GM12891 (cell line): ENCODE data around the gene RPUSD4.

Experiments used
- DNase-seq: peaks from one replicate; pipeline ENCODE4 v3.0.0; 2011; ENCODE audit warnings: low spot score; ENCODE audit not compliant: insufficient read length
- FAIRE-seq: peaks from 2 replicates; lab custom pipeline; 2011; peaks lifted over from hg19 to GRCh38; lab: Jason Lieb, UNC
- PAX5 ChIP-seq: IDR thresholded peaks from 2 replicates; pipeline ENCODE4 v1.6.1; 2011; ENCODE audit warnings: low read length, moderate library complexity, mild to moderate bottlenecking; ENCODE audit not compliant: insufficient read depth, severe bottlenecking
- POLR2A ChIP-seq: IDR thresholded peaks from 2 replicates; pipeline ENCODE4 v1.6.1; 2011; ENCODE audit warnings: low read depth, low read length, control low read depth
- POLR2AphosphoS5 ChIP-seq: IDR thresholded peaks from 2 replicates; pipeline ENCODE4 v1.6.1; 2011; ENCODE audit warnings: low read depth, low read length, control low read depth
- POU2F2 ChIP-seq: IDR thresholded peaks from 2 replicates; pipeline ENCODE4 v1.6.1; 2011; ENCODE audit warnings: low read depth, mild to moderate bottlenecking, control low read depth, low read length, moderate library complexity
- SPI1 ChIP-seq: IDR thresholded peaks from 2 replicates; pipeline ENCODE4 v1.6.1; 2011; ENCODE audit warnings: low read depth, low read length, control low read depth
- TAF1 ChIP-seq: IDR thresholded peaks from 2 replicates; pipeline ENCODE4 v1.6.1; 2011; ENCODE audit warnings: low read depth, low read length, control low read depth

RPUSD4 gene

GRCh38 chr11:126185259-126186024 is 26.0 kb downstream of the RPUSD4 start:
- no peak for DNase-seq
- no peak for FAIRE-seq
- TF ChIP-seq SPI1, result no peak
- no peak for TF ChIP-seq POU2F2
- TF ChIP-seq TAF1, result no peak
- TF ChIP-seq POLR2A, result no peak
- TF ChIP-seq POLR2AphosphoS5, result no peak
- no peak for TF ChIP-seq PAX5

GRCh38 chr11:126182787-126183445 is 28.5 kb downstream of the RPUSD4 start:
- TF ChIP-seq POLR2A, result no peak
- TF ChIP-seq SPI1, result no peak
- no peak for TF ChIP-seq POU2F2
- TF ChIP-seq TAF1, result no peak
- TF ChIP-seq PAX5, result no peak
- no peak for TF ChIP-seq POLR2AphosphoS5
- DNase-seq (no peak), FAIRE-seq (no peak)

DNA sequence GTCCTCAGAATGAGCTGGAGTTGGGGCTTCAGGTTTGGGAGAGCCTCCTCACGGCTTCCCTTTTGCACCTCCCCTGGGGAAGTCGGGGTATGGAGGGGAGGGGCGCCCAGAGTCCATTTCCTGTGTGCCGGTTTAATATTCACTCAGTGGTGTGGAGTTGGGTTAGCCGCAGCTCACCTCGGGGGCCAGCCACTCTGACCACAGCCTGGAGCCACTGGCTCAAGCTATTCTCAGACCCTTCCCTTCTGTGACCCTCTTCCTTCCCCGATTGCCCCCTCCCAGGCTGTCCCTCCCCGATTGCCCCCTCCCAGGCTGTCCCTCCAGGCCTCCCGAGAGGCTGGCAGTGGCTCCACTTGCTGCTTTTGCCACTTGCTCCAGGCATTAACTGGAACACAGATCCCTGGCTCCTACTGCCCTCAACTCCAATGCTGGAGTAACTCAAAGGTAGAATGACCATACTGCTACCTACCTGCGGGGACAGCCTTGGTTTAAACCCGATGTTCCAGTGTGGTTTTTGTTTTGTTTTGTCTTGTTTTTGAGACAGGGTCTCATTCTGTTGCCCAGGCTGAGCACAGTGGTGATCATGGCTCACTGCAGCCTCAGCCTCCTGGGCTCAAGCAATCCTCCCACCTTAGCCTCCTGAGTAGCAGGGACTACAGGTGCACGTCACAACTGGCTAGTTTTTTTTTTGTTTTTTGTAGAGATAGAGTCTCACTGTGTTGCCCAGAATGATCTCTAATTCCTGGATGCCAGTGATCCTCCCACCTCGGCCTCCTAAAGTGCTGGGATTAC is 29.3 kb downstream of the RPUSD4 start:
- DNase-seq (no peak), FAIRE-seq (no peak)
- no peak for TF ChIP-seq POU2F2
- no peak for TF ChIP-seq POLR2A
- no peak for TF ChIP-seq TAF1
- no peak for TF ChIP-seq POLR2AphosphoS5
- TF ChIP-seq SPI1, result no peak
- no peak for TF ChIP-seq PAX5

DNA sequence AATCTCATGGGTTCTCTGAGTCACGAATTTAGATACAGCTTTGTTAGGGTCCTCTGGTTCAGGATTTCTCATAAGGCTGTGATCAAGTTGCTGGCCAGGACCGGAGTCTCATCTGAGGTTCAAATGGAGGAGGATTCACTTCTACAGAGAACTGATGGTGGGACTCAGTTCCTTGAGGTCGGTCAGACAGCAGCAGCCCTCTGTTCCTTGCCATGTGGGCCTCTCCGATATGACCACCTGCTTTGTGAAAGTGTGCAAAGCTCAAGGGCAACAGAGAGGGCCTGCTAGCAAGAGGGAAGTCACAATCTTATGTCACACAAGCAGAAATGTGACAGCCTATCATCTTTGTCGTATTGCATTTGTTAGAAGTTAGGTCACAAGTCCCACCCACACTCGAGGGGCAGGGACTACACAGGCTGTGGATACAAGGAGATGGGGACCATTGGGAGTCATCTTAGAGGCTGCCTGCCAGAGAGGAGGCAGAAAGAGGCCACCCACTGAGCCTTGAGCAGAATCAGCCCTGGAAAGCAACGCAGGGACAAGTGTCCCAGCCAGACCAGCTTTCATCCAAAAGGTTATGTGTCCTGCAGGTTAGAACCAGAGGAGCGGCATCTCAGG is 34.5 kb downstream of the RPUSD4 start:
- TF ChIP-seq POLR2AphosphoS5 (no peak), PAX5 (no peak), SPI1 (no peak), POU2F2 (no peak), TAF1 (no peak), POLR2A (no peak)
- DNase-seq (no peak), FAIRE-seq (no peak)

GRCh38 chr11:126175393-126175792 is 36.1 kb downstream of the RPUSD4 start:
- DNase-seq (no peak), FAIRE-seq (no peak)
- TF ChIP-seq POLR2AphosphoS5, result no peak
- no peak for TF ChIP-seq POU2F2
- TF ChIP-seq TAF1, result no peak
- no peak for TF ChIP-seq PAX5

GRCh38 chr11:126174816-126175215 is 36.6 kb downstream of the RPUSD4 start:
- FAIRE-seq, result no peak
- DNase-seq, result no peak
- TF ChIP-seq SPI1, result no peak
- no peak for TF ChIP-seq POU2F2
- TF ChIP-seq POLR2A, result no peak
- no peak for TF ChIP-seq PAX5
- TF ChIP-seq POLR2AphosphoS5, result no peak
- TF ChIP-seq TAF1, result no peak

DNA sequence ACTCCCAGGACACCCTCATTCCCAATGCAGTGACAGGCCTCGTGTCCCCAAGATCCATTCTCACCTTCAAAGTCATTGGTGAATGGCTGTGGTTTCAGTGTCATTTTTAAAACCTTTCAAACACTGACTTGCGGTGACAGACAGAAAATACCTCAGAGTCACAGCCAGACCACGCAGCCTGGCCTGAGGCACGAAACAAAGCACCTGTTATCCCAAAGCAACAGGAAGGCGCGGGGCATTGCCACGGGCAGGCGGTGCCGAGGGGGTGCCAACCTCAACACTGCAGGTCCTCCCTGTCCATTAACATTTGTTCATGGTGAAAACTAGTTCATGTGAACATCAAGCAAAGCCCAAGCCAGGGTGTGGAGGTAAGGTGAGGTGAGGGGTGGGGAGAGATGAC is 38.2 kb downstream of the RPUSD4 start:
- DNase-seq, result no peak
- no peak for TF ChIP-seq POLR2A
- no peak for TF ChIP-seq SPI1
- TF ChIP-seq POLR2AphosphoS5, result no peak
- TF ChIP-seq PAX5, result no peak
- TF ChIP-seq POU2F2, result no peak
- no peak for TF ChIP-seq TAF1
- FAIRE-seq, result no peak

DNA sequence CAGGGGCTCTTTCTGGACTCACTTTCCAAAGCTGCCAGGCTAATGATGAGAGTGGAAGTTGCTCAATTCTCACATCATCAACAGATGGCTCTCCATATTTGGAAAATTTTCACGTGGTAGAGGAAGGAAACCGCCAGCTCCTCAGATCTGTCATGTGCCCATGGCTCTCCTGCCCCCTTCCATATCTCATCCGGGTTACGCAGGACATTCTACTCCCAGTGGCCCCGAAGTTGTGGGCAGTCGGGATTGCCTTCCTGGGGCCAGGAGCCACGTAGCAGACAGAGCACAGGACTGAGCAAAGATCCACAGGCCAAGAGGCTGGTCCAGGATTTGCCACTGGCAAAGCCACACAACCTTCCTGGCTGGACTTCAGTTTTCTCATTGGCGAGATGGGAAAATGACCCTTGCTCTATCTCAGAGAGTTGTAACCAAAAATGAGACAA is 38.8 kb downstream of the RPUSD4 start:
- FAIRE-seq (no peak), DNase-seq (no peak)
- no peak for TF ChIP-seq TAF1
- TF ChIP-seq POLR2A, result no peak
- TF ChIP-seq POLR2AphosphoS5, result no peak
